ENCODE measurements around the gene RCAN1.
"Not testable (repeated sequence)": the region's sequence is repeated elsewhere in the genome, so short reads cannot be mapped to it uniquely, and the experiment has no call there.

Gene RCAN1

GRCh38 chr21:34580181-34580700 lies 34.7 kb downstream of the RCAN1 start:
- Mint-ChIP-seq H3K4me1 (peaks cover 19 to 41% of the 10 kb centered on the region in 2 donors), H3K36me3 (peaks cover 10 to 12% of the 10 kb centered on the region in 2 donors), H3K27me3 (no peaks in the 10 kb centered on the region), H3K4me3 (no peak overlapping the region), H3K9me3 (no peaks in the 10 kb centered on the region), H3K27ac (no peak overlapping the region)
- no peak for ATAC-seq (replicated peaks)
- DNase-seq = no peak

GRCh38 chr21:34579411-34579810 lies 35.5 kb downstream of the RCAN1 start:
- H3K4me3 Mint-ChIP-seq = no peak overlapping the region
- no peak for ATAC-seq (replicated peaks)
- peaks cover 0 to under 1% of the 10 kb centered on the region in 2 donors for H3K9me3 Mint-ChIP-seq
- peaks cover 19 to 46% of the 10 kb centered on the region in 2 donors for H3K4me1 Mint-ChIP-seq
- H3K27me3 Mint-ChIP-seq = no peaks in the 10 kb centered on the region
- peaks cover 10 to 13% of the 10 kb centered on the region in 2 donors for H3K36me3 Mint-ChIP-seq
- no peak for DNase-seq
- no peak overlapping the region for H3K27ac Mint-ChIP-seq

GRCh38 chr21:34576041-34576511 lies 38.8 kb downstream of the RCAN1 start:
- H3K27ac Mint-ChIP-seq = no peak overlapping the region
- H3K9me3 Mint-ChIP-seq = peaks cover 16 to 17% of the 10 kb centered on the region in 2 donors
- peaks cover 5 to 35% of the 10 kb centered on the region in 2 donors for H3K4me1 Mint-ChIP-seq
- H3K4me3 Mint-ChIP-seq = no peak overlapping the region
- DNase-seq (no peak), ATAC-seq (replicated peaks) (no peak)
- H3K27me3 Mint-ChIP-seq = no peaks in the 10 kb centered on the region
- H3K36me3 Mint-ChIP-seq = peaks cover 25 to 28% of the 10 kb centered on the region in 2 donors

GRCh38 chr21:34574601-34575529 lies 40.0 kb downstream of the RCAN1 start:
- peaks cover 0 to 30% of the 10 kb centered on the region in 2 donors for H3K4me1 Mint-ChIP-seq
- no peak overlapping the region for H3K4me3 Mint-ChIP-seq
- H3K27me3 Mint-ChIP-seq = no peaks in the 10 kb centered on the region
- peaks cover 25 to 28% of the 10 kb centered on the region in 2 donors for H3K36me3 Mint-ChIP-seq
- peak in 1 of 2 donors; percentile 25 for ATAC-seq (replicated peaks)
- H3K27ac Mint-ChIP-seq = no peak overlapping the region
- DNase-seq = no peak
- H3K9me3 Mint-ChIP-seq = peaks cover 16 to 17% of the 10 kb centered on the region in 2 donors

- Mint-ChIP-seq H3K27ac (no peak overlapping the region), H3K27me3 (no peaks in the 10 kb centered on the region), H3K4me3 (no peak overlapping the region), H3K4me1 (peaks cover 7 to 41% of the 10 kb centered on the region in 2 donors), H3K36me3 (peaks cover 29 to 36% of the 10 kb centered on the region in 2 donors), H3K9me3 (peaks cover 18 to 20% of the 10 kb centered on the region in 2 donors)
- ATAC-seq (replicated peaks) (no peak), DNase-seq (no peak)
Observed at GRCh38 chr21:34571994-34572393, 42.9 kb downstream of the RCAN1 start.

- H3K9me3 Mint-ChIP-seq = peaks cover 18 to 20% of the 10 kb centered on the region in 2 donors
Observed at GRCh38 chr21:34570313-34570712, 44.6 kb downstream of the RCAN1 start.

GRCh38 chr21:34569381-34569979 lies 45.4 kb downstream of the RCAN1 start:
- Mint-ChIP-seq H3K9me3 (peaks cover 18 to 20% of the 10 kb centered on the region in 2 donors), H3K27me3 (no peaks in the 10 kb centered on the region), H3K4me1 (peaks cover 11 to 34% of the 10 kb centered on the region in 2 donors), H3K4me3 (no peak overlapping the region), H3K27ac (no peak overlapping the region), H3K36me3 (peaks cover 30 to 40% of the 10 kb centered on the region in 2 donors)
- ATAC-seq (replicated peaks) (no peak), DNase-seq (no peak)

More at GRCh38 chr21:34570313-34570712, 44.6 kb downstream of the RCAN1 start:
- Mint-ChIP-seq H3K27ac (peak overlapping the region; percentile 27), H3K36me3 (peaks cover 30 to 40% of the 10 kb centered on the region in 2 donors), H3K4me1 (peaks cover 8 to 39% of the 10 kb centered on the region in 2 donors), H3K4me3 (no peak overlapping the region), H3K27me3 (no peaks in the 10 kb centered on the region)
- ATAC-seq (replicated peaks) = peak in 1 of 2 donors; percentile 36
- no peak for DNase-seq

GRCh38 chr21:34568801-34569200 lies 46.1 kb downstream of the RCAN1 start:
- not testable (repeated sequence) for DNase-seq; H3K4me3 Mint-ChIP-seq; H3K27me3 Mint-ChIP-seq; ATAC-seq (replicated peaks)
- H3K27ac Mint-ChIP-seq = peak overlapping the region; percentile 31
- H3K36me3 Mint-ChIP-seq = peaks cover 30 to 40% of the 10 kb centered on the region in 2 donors
- H3K4me1 Mint-ChIP-seq = peaks cover 13 to 33% of the 10 kb centered on the region in 2 donors
- peaks cover 18 to 21% of the 10 kb centered on the region in 2 donors for H3K9me3 Mint-ChIP-seq

- peaks cover 14 to 28% of the 10 kb centered on the region in 2 donors for H3K4me1 Mint-ChIP-seq
- DNase-seq = no peak
- peak overlapping the region; percentile 49 for H3K27ac Mint-ChIP-seq
- no peaks in the 10 kb centered on the region for H3K27me3 Mint-ChIP-seq
- peaks cover 14 to 17% of the 10 kb centered on the region in 2 donors for H3K9me3 Mint-ChIP-seq
- peaks cover 29 to 38% of the 10 kb centered on the region in 2 donors for H3K36me3 Mint-ChIP-seq
- no peak for ATAC-seq (replicated peaks)
- no peak overlapping the region for H3K4me3 Mint-ChIP-seq
Observed at GRCh38 chr21:34567604-34568155, 47.2 kb downstream of the RCAN1 start.

- no peak for ATAC-seq (replicated peaks)
- peaks cover 11 to 16% of the 10 kb centered on the region in 2 donors for H3K9me3 Mint-ChIP-seq
- H3K4me1 Mint-ChIP-seq = peaks cover 17 to 37% of the 10 kb centered on the region in 2 donors
- H3K36me3 Mint-ChIP-seq = peaks cover 25 to 47% of the 10 kb centered on the region in 2 donors
- no peak overlapping the region for H3K27ac Mint-ChIP-seq
- no peak for DNase-seq
- H3K27me3 Mint-ChIP-seq = no peaks in the 10 kb centered on the region
- H3K4me3 Mint-ChIP-seq = no peak overlapping the region
Observed at GRCh38 chr21:34565238-34565637, 49.7 kb downstream of the RCAN1 start.

GRCh38 chr21:34563370-34563769 lies 51.5 kb downstream of the RCAN1 start:
- not testable (repeated sequence) for DNase-seq; H3K27me3 Mint-ChIP-seq; H3K27ac Mint-ChIP-seq; H3K4me3 Mint-ChIP-seq; ATAC-seq (replicated peaks)
- H3K9me3 Mint-ChIP-seq = peaks cover 9 to 13% of the 10 kb centered on the region in 2 donors
- H3K4me1 Mint-ChIP-seq = peaks cover 13 to 26% of the 10 kb centered on the region in 2 donors
- H3K36me3 Mint-ChIP-seq = peaks cover 20 to 39% of the 10 kb centered on the region in 2 donors

- ATAC-seq (replicated peaks) = no peak
- DNase-seq = no peak
- peaks cover 14 to 19% of the 10 kb centered on the region in 2 donors for H3K4me1 Mint-ChIP-seq
- H3K9me3 Mint-ChIP-seq = peaks cover 9 to 13% of the 10 kb centered on the region in 2 donors
- no peak overlapping the region for H3K4me3 Mint-ChIP-seq
- H3K27me3 Mint-ChIP-seq = no peaks in the 10 kb centered on the region
- H3K36me3 Mint-ChIP-seq = peaks cover 20 to 35% of the 10 kb centered on the region in 2 donors
- no peak overlapping the region for H3K27ac Mint-ChIP-seq
Observed at GRCh38 chr21:34561806-34562205, 53.1 kb downstream of the RCAN1 start.

- no peaks in the 10 kb centered on the region for H3K27me3 Mint-ChIP-seq
- H3K4me1 Mint-ChIP-seq = peaks cover 14 to 19% of the 10 kb centered on the region in 2 donors
- H3K9me3 Mint-ChIP-seq = peaks cover 9 to 13% of the 10 kb centered on the region in 2 donors
- H3K4me3 Mint-ChIP-seq = no peak overlapping the region
- H3K36me3 Mint-ChIP-seq = peaks cover 20 to 30% of the 10 kb centered on the region in 2 donors
- no peak for DNase-seq
- no peak overlapping the region for H3K27ac Mint-ChIP-seq
- no peak for ATAC-seq (replicated peaks)
Observed at GRCh38 chr21:34560609-34561008, 54.3 kb downstream of the RCAN1 start.

GRCh38 chr21:34560021-34560420 lies 54.9 kb downstream of the RCAN1 start:
- Mint-ChIP-seq H3K36me3 (peaks cover 21 to 32% of the 10 kb centered on the region in 2 donors), H3K27ac (no peak overlapping the region), H3K4me3 (no peak overlapping the region), H3K4me1 (peaks cover 12 to 19% of the 10 kb centered on the region in 2 donors), H3K9me3 (peaks cover 10 to 15% of the 10 kb centered on the region in 2 donors), H3K27me3 (no peaks in the 10 kb centered on the region)
- DNase-seq = no peak
- no peak for ATAC-seq (replicated peaks)

Measured in stimulated activated naive B cell treated with anti-CD40 and anti-IgM and Interleukin-4, amounts not matched to agents 10 μg/mL and 1 μg/mL and 100 μg/mL, for 72 hours (primary cell).